Measurements from ENCODE around the gene ZNF841. TPM values are rescaled to one million over a fixed set of nuclear protein-coding genes. Genes with fewer than 3 reads are reported as not detected.
A peak's percentile ranks its signal among the peaks of the same experiment; 100 is the strongest.

ZNF841 gene
- total and polyA plus RNA-seq, 9 of the 15 experiments (the other 6 are each of a cell fraction or from before 2014, with no cell fraction given): 3.1 to 17.1 (median 11.0) TPM

- TF ChIP-seq YY1 (IDR thresholded peaks at IDR 0.05; ENCODE audit: borderline replicate concordance in 1 of 3, control insufficient read depth in 1 of 3, extremely low read depth in 1 of 3, insufficient read depth in 3 of 3, insufficient read length in 1 of 3, insufficient replicate concordance in 2 of 3, low read depth in 1 of 3, low read length in 2 of 3) (no peak), CXXC5 (CRISPR knock-in tag; IDR thresholded peaks at IDR 0.05) (peak; percentile 9), ZNF76 (CRISPR knock-in tag; IDR thresholded peaks at IDR 0.05; ENCODE audit: borderline replicate concordance) (no peak), NBN (IDR thresholded peaks at IDR 0.05; ENCODE audit: low read depth) (no peak), ZC3H4 (CRISPR knock-in tag; IDR thresholded peaks at IDR 0.05; ENCODE audit: borderline replicate concordance) (no peak), HSF4 (CRISPR knock-in tag; IDR thresholded peaks at IDR 0.05; ENCODE audit: borderline replicate concordance) (no peak), TBL1XR1 (IDR thresholded peaks at IDR 0.05; ENCODE audit: low read length in 2 of 2) (no peak), MCM2 (IDR thresholded peaks at IDR 0.05; ENCODE audit: low read depth) (no peak), SRSF7 (optimal IDR thresholded peaks at IDR 0.05; ENCODE audit: low read depth, low read length) (no peak), ZNF212 (CRISPR knock-in tag; IDR thresholded peaks at IDR 0.05) (no peak), ZNF778 (CRISPR knock-in tag; IDR thresholded peaks at IDR 0.05) (no peak), BRCA1 (IDR thresholded peaks at IDR 0.05) (no peak), BRCA1 (CRISPR knock-in tag; IDR thresholded peaks at IDR 0.05) (no peak), ILK (tag; IDR thresholded peaks at IDR 0.05; ENCODE audit: borderline replicate concordance, low read depth) (no peak), CHD4 (IDR thresholded peaks at IDR 0.05; ENCODE audit: insufficient read depth, insufficient replicate concordance, low read depth, low read length, poor library complexity, severe bottlenecking) (no peak), SMAD2 (IDR thresholded peaks at IDR 0.05; ENCODE audit: low read depth, low read length) (no peak), ZNF79 (CRISPR knock-in tag; IDR thresholded peaks at IDR 0.05; ENCODE audit: low read depth) (no peak), ZNF584 (CRISPR knock-in tag; IDR thresholded peaks at IDR 0.05; ENCODE audit: low read depth) (no peak), BACH1 (tag; IDR thresholded peaks at IDR 0.05) (no peak; the same call in 1 of the 2 replicates), ZKSCAN8 (CRISPR knock-in tag; IDR thresholded peaks at IDR 0.05) (no peak), SAFB (IDR thresholded peaks at IDR 0.05; ENCODE audit: borderline replicate concordance, low read depth, low read length) (no peak), ZNF507 (tag; conservative IDR thresholded peaks at IDR 0.05) (no peak), RCOR1 (IDR thresholded peaks at IDR 0.05; ENCODE audit: borderline replicate concordance in 1 of 2, low read depth in 2 of 2, low read length in 2 of 2) (no peak)
- TF ChIP-seq, protein P1, sequence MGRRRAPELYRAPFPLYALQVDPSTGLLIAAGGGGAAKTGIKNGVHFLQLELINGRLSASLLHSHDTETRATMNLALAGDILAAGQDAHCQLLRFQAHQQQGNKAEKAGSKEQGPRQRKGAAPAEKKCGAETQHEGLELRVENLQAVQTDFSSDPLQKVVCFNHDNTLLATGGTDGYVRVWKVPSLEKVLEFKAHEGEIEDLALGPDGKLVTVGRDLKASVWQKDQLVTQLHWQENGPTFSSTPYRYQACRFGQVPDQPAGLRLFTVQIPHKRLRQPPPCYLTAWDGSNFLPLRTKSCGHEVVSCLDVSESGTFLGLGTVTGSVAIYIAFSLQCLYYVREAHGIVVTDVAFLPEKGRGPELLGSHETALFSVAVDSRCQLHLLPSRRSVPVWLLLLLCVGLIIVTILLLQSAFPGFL (CRISPR knock-in tag; IDR thresholded peaks at IDR 0.05): no peak
- TF ChIP-seq, protein P2, sequence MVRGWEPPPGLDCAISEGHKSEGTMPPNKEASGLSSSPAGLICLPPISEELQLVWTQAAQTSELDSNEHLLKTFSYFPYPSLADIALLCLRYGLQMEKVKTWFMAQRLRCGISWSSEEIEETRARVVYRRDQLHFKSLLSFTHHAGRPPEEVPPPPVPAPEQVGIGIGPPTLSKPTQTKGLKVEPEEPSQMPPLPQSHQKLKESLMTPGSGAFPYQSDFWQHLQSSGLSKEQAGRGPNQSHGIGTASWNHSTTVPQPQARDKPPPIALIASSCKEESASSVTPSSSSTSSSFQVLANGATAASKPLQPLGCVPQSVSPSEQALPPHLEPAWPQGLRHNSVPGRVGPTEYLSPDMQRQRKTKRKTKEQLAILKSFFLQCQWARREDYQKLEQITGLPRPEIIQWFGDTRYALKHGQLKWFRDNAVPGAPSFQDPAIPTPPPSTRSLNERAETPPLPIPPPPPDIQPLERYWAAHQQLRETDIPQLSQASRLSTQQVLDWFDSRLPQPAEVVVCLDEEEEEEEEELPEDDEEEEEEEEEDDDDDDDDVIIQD (CRISPR knock-in tag; IDR thresholded peaks at IDR 0.05): no peak
These were observed at the start of gene ZNF841 (continued) for GRCh38 chr19:52095172-52096014.
